ENCODE results near the gene ACTA1.
"Not testable (repeated sequence)": the region's sequence is repeated elsewhere in the genome, so short reads cannot be mapped to it uniquely, and the experiment has no call there.

Gene ACTA1

DNA sequence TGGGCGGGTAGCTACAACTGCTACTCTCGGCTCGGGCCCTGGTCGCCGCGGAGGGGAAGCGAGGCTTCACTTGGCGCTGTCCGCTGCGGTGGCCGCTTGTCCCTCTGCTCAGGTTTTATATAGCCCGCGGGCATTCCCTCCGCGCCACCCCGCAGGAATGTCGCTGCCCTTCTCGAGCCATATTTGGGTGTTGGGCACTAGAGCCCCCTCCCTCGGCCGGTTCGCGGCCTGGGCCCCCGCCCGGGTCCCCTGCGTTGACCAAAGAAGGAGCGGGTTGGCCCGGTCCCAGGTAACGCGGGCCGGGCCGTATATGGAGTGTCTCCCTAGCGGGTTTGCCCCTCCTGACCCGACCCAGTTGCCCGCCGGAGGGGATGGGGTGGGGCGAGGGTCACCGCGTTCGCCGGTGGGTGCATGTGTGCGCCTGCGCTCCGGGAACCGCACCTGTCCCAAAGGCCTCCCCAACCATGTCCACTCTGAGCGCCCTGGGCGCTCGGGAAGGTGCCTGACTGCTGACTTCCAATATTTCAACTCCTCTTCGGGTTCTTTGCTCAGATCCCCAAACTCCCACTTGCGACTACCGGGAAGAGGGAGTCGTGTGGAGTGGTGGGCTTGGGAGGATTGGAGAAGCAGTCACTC, at the start of gene ACTA1:
ACTA1 (minus strand) TSS at position 90 of the 636 bp plus-strand sequence. CDS start 979 bp downstream, outside the sequence.
- DNase-seq, result no peak

DNA sequence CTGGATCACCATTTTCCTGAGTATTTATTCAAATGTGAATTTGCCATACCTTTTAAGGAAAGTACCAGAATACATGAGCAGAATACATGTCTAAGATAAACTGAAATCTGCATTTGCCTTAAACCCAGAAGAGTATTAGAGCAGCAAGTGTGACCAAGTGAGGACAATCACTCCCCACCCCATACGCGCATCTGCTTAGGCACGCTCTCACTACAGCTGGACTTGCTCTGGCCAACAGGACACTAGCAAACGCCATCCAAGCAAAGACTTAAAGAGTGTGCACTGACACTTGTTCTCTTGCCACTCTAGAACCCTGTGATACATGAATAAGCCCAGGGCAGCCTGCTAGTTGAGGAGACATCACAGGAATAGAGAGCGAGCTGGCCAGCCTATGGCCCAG, 48.6 kb upstream of the ACTA1 start:
- no peak for DNase-seq

DNA sequence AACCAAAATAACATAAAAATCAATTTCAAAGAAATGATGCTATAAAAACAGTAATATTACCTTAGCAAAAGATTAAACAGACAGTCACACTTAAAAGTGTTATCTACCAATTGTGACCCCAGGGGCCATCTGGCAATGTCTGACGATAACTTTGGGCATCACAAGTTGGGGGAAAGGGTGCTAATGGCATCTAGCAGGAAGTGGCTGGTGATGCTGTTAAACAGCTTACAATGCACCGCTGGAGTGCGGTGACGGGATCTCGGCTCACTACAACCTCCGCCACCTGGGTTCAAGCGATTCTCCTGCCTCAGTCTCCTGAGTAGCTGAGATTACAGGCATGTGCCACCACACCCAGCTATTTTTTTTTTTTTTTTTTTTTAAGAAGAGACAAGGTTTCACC, 46.6 kb upstream of the ACTA1 start:
- no peak for DNase-seq

DNA sequence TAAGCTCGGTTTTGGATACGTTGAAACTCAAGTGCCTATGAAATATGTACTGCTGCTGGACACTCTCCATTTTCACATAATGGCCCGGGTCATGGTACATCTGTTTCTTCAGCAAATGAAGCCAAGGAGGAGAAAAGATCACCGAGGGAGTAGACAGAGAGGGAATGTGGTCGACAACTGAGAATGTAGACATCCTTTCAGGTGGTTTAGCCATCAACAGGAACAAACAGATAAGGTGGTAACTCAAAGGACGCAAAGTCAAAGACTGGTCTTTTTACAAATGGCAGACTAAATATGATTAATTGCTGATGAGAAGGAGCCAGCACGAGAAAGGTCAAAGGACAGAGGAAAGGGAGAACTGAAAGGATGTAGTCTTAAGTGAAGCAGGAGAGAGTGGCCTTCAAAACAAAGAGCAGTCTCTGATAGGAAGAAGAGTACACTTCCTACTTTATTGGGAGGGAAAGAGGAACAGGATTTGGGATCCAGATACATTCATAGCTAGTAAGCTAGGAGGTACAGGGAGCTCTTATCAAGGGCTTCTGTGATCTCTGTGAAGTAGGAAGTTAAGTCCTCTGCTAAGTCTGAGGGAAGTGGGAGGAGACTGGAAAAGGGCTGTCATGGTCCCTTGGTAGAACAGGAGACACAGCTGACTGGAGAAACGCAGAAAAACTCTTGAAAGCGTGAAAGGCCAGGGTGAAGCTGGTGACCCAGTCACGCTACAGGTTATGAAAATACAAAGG, 45.9 kb upstream of the ACTA1 start:
- no peak for DNase-seq

DNA sequence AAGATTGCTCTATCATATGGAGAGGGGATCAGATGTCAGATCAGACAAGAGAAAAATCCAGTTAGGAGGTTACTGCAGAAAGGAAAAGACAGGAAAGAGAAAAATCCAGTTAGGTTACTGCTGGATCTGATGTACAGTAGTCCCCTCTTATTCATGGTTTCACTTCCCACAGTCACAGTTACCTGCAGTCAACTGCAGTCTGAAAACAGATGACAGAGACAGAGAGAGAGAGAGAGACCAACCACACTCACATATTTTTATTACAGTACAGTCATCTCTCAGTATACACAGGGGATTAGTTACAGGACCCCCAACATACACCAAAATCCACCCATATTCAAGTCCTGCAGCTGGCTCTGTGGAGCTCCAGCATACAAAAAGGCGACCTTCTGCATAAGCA, 45.0 kb upstream of the ACTA1 start:
- DNase-seq, result no peak

DNA sequence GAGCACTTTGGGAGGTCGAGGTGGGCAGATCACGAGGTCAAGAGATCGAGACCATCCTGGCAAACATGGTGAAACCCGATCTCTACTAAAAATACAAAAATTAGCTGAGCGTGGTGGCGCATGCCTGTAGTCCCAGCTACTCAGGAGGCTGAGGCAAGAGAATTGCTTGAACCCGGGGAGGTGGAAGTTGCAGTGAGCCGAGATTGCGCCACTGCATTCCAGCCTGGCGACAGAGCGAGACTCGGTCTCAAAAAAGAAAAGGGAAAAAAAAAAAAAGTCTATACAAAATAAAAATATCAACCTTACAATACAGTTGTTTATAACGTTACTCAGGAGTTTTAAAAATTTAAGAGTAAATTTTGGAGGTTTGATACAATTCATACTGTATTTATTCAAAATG, 42.0 kb upstream of the ACTA1 start:
- DNase-seq, result not testable (repeated sequence)

DNA sequence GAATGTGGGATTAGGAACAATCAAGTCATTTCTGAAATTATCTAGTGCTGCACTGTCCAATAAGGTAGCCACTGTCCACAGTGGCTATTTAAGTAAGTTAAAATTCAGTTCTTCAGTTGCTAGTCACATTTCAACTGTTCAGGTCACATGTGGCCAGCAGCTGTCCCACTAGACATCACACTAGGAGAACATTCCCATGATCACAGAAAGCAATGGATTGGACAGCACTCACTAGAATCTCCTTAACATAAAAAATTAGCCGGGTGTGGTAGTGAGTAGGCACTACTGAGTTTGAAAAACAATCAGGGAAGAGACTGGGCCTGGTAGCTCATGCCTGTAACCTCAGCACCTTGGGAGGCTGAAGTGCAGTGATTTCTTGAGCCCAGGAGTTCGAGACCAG, 40.6 kb upstream of the ACTA1 start:
- no peak for DNase-seq

DNA sequence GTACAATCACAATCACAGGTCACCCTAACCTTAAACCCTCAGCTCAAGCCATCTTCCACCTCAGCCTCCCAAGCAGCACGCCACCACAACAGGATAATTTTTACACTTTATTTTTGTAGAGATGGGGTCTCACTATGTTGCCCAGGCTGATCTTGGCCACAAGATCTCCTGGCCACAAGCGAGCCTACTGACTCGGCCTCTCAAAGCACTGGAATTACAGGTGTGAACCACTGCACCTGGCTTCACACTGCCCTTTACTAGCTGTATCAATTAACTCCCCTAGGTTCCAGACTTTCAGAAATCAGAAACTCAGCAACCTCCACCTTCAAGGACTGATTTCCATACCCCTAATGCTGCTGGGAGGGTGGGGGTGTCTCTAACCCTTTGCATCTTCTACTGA, 37.3 kb upstream of the ACTA1 start:
- no peak for DNase-seq

DNA sequence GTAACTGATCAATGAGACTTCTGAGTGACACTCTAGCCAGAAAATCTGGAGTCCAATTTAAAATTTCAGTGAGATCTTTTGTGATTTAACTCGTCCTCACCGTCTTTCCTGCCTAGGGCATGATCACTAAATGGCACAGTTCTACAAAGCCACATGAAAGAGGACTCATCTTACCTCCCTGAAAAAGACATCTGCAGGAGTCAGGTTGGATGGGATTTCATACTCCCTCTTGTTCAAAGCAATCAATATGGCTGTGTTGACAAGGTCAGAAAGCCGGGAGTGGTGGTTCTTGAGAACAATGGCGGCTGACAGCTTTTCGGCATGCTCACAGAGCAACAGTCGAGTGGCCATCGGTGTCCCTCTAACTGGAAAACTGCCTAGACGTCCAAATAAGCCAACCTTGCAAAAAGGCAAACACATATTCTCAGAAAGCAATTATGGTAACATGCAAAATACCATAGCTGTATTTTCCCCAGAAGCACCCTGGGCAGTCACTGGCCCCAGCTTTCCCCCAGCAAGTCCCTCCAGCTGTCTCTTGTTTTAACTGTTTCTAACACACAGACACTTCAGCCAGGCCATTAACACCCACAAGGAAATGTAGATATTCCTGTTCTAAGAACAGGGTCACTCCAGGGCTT, 36.6 kb upstream of the ACTA1 start:
- no peak for DNase-seq

DNA sequence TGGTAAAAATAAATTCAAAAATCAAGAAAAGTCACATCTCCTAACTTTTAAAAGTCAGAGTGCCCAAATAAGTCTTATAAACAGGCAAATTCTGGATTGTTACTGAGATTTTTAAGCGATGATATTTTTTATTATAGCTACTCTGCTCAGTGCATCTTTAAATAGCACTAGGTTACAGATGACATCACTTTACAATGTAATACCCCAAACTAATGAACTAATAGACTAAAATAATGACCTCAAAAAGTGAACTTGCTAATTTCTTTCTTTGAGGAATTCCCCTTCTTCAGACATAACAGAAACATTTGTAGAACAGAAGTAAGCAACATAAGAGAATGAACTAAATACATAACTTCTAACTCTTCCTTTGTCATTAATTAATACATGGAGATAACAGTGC, 33.0 kb upstream of the ACTA1 start:
- no peak for DNase-seq

DNA sequence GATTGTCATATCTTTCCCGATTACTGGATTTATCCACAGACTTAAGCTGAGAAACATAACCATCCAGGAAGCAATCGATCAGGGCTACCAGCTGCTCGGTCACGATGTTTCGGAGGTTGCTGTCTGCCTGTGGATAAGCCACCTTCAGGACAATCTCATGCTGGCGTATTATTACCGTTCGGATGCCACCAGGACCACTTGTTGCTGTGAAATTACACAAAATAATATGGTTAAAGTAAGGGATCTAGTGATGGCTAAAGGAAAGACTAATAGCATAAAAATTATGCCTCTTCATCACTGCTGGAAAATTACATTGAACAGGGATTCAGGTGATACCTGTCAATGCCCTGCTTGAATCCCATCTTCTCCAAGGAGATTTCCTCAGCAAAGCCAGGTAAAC, 30.8 kb upstream of the ACTA1 start:
- DNase-seq, result no peak

DNA sequence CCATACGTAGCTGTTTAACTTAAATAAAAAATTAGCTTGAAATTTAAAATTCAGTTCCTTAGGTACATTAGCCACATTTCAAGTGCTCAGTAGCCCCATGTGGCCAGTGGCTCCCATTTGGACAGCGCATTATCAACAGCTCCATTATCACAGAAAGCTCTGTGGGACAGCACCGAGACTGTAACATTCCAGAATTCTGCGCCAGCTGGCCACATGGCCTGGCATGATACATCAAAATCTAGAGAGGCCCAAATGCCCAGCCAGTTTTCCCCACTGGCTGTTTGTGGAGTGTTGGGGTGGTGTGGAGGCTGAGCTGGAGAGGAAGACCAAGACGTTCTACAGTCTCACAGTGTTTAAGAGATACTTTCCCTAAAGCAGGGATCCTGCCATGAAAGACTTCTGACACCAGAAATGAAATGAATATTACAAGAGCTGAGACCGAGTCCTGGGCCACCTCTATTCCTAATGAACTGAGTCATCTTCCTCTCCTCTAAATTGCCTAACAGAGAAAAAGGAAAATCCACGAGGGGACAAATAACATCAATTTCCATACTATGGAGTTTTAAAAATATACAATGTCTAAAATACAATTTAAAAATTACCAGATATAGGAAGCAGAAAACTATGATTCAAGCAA, 27.3 kb upstream of the ACTA1 start:
- no peak for DNase-seq

DNA sequence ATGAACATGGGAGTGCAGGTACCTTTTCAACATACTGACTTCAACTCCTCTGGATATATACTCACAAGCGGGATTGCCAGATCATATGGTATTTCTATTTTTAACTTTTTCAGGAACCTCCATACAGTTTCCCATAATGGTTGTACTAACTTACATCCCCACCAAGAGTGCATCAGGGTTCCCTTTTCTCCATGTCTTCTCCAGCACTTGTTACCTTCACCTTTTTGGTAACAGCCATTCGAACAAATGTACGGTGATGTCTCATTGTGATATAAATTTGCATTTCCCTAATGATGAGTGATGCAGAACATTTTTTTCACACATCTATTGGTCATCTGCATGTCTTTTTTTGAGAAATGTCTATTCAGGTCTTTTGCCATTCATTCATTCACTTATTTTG, 25.9 kb upstream of the ACTA1 start:
- DNase-seq, result no peak

DNA sequence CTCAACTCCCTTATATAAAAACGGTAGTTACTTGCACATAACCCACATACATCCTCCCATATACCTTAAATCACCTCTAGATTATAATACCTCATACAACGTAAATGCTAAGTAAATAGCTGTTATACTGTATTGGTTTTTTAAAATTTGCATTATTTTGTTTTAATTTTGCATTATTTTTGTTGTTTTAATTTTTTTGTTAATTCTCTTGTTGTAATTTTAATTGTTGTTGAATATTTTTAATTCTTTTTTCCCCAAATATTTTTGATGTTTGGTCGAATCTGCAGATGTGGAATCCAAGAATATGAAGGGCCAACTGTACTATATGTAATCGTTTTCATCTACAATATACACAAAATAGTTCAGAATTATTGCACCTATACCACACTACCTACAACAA, 23.5 kb upstream of the ACTA1 start:
- DNase-seq, result no peak

DNA sequence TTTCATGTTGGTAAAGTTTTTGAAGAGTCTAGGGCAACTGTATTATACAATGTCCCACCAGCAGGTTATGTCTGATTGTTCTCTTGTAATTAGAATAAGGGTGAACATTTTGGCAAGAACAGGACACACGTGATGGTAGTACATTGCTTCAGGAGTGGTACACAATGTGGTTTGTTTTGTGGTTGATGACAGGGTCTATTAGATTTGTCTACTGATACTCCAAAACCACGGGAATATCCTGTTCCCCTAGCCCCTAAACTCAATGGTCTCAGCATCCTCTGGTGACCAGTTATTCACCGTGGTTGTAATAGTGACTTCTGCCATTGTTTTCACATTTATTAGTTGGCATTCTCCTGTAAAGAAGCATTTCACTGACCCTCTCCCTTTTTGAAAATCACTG, 22.1 kb upstream of the ACTA1 start:
- no peak for DNase-seq

DNA sequence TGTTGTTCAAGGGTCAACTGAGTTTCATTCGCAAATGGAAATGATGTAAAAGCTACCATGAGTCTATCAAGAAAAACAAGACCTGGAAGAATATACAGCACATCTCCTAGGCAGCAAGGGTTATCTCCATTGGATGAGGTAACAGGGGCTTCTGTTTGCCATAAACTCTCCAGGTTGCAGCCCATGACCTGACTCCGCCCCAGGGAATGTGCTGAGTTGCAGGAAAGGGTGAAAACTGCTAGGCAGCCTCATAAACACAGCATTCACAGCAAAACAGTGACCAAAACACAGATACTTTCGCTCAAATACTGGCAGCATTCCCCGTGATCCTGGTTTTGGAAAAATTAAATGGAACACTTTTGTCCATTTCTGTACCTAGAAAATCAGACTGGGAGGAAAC, 20.2 kb upstream of the ACTA1 start:
- no peak for DNase-seq

DNA sequence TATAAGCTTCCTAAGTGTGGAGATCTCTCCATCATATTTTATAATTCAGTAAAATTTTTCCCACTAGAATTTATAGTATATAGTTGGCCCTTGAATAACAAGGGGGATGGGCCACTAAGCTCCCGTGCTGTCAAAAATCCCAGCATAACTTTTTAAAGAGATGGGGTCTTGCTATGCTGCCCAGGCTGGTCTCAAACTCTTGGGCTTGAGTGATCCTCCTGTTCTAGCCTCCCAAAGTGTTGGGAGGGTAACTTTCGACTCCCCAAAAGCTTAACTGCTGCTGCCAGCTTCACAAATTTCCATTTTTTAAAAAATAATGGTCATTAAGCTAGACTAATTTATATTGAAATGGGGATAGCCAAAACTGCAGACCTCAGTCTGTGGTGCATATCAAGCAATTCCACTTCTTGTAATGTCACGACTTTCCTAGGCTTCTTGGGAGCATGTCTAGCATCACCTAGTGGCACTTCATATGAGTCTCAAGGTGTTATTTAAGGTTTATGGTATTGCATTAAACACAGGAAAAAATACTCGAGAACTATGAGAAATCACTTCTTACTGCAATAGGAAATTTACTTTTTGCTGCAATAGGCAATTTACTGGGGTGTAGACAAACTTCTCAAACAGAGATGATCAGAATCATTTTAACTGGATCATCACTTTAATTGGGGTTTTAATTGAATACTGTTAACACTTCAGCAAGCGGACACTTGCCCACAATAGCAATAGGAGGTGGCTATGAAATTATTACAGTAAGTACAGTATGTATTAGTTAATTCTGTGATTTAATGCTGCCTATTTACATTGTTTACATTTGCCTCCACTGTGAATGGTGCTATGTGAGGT, 19.3 kb upstream of the ACTA1 start:
- no peak for DNase-seq

DNA sequence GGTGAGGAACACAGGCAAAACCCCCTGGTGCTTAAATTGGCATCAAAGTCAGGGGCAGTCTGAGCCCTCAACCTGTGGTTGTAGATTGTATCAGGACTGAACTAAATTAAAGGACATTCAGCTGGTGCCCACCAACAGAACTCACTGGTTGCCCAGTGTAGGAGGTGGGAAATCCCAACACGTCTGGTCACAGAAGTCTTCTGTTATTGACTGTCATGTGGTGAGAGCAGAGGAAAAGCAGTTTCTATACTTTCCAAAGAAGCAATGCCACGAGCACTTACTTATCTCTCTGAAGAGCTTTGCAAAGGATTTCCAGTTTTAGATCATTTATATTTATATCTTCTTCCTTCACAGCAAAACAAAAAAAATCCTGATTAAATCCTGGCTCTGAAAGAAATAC, 15.0 kb upstream of the ACTA1 start:
- DNase-seq, result no peak

DNA sequence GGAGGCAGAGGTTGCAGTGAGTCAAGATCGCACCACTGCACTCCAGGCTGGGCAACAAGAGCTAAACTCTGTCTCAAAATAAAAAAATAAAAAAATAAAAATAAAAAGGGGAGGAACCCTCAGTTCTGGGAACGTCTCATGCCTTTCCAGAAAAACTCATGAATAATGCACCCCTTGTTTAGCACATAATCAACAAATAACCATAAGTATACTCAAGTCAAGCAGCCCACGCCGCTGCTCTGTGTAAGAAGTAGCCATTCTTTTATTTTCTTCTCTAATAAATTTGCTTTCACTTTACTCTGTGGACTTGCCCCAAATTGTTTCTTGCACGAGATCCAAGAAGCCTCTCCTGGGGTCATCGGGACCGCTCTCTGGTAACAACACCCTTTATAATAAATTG, 14.5 kb upstream of the ACTA1 start:
- no peak for DNase-seq

DNA sequence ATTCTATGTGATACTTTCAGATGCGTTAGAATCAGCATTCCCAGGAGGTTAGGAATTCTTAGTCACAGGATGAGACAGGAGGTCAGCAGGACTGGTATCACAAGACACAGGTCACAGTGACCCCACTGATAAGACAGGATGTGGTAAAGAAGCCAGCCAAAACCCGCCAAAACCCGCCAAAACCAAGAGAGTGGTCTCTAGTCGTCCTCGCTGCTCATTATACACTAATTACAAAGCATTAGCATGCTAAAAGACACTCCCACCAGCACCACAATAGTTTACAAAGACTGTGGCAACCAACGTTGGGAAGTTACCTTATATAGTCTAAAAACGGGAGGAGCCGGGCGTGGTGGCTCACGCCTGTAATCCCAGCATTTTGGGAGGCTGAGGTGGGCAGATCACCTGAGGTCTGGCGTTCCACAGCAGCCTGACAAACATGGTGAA, 13.9 kb upstream of the ACTA1 start:
- no peak for DNase-seq

DNA sequence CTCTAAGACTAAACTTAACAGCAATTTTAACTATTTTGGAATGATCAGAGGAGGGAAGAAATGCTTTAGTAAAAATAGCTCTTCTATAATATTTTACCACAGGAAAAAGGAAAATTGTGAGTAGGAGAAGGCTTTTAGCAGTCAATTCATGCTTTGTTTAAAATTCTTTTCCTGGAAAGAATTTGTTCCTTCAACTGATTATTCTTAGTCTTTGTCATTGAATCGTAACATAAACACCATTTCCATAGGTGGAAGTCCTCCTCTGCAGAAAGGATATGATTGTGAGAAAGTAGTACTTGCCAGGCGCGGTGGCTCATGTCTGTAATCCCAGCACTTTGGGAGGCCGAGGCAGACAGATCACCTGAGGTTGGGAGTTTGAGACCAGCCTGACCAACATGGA, 11.9 kb upstream of the ACTA1 start:
- DNase-seq, result no peak

DNA sequence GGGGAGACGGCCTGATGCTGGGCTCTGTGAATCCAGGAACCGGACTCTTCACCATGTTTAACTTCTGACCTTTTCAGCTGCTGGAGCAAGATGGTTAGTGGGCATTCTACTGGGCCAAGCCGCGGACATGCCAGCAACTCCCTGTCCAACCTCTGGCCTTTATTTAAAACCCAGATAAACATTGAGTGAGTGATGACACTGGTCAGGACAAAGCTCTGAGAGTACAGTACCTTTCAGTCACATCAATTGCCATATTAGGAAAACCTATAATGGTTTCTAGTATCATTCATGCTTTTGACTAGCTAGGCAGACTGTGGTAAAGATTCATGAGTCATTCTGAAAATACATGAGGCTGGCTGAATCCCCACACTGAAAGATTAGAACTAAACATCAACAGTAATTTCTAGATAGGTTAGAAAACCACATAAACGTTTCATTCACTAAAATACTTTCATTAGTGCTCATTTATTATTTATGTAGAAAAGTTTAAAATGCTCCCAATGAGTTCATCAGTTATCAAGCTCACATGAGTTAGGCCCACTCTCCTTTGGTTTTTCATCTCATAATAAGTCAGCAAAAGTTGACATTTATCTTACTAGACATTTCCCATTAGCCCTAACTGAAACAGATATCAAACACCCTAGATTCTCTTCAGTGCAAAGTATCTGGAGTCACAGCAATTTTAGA, 7.1 kb upstream of the ACTA1 start:
- DNase-seq, result no peak

Data from activated effector memory CD4-positive, alpha-beta T cell treated with anti-CD3 and anti-CD28 coated beads, Interleukin-2, amount 50 U/mL, for 16 hours (primary cell).